ENCODE data around the gene RNF19B. TPM values are rescaled to one million over a fixed set of nuclear protein-coding genes. Genes with fewer than 3 reads are reported as not detected.

RNF19B gene
- total RNA-seq, 1 donor from 2014 or later = 40.0 TPM

- Histone ChIP-seq H3K36me3 (no peaks in the 10 kb centered on the region), H3K9me3 (no peaks in the 10 kb centered on the region), H3K27me3 (no peaks in the 10 kb centered on the region), H3K4me1 (peaks cover 4 to 6% of the 10 kb centered on the region in 2 donors), H3K4me3 (no peak overlapping the region), H3K27ac (no peak overlapping the region)
- TF ChIP-seq CTCF (IDR thresholded peaks at IDR 0.05) = no peak
- DNase-seq (ENCODE audit: low spot score in 2 of 2) = no peak
- intact Hi-C loops (cut with DNase I) = no loop called here
Observed at GRCh38 chr1:32904797-32905196, 59.8 kb downstream of the RNF19B start.

GRCh38 chr1:32903991-32904785 lies 60.4 kb downstream of the RNF19B start:
- intact Hi-C loops (cut with DNase I) = no loop called here
- Histone ChIP-seq H3K36me3 (no peaks in the 10 kb centered on the region), H3K4me3 (no peak overlapping the region), H3K27ac (no peak overlapping the region), H3K4me1 (peaks cover 4 to 6% of the 10 kb centered on the region in 2 donors), H3K27me3 (no peaks in the 10 kb centered on the region), H3K9me3 (no peaks in the 10 kb centered on the region)
- no peak for TF ChIP-seq CTCF (IDR thresholded peaks at IDR 0.05)
- no peak for DNase-seq (ENCODE audit: low spot score in 2 of 2)

GRCh38 chr1:32902535-32902920 lies 62.1 kb downstream of the RNF19B start:
- H3K4me1 ChIP-seq = peaks cover 4 to 6% of the 10 kb centered on the region in 2 donors
- no peak for TF ChIP-seq CTCF (IDR thresholded peaks at IDR 0.05)
- DNase-seq (ENCODE audit: low spot score in 2 of 2) = no peak
- no peaks in the 10 kb centered on the region for H3K9me3 ChIP-seq
- H3K27me3 ChIP-seq = no peaks in the 10 kb centered on the region
- H3K36me3 ChIP-seq = no peaks in the 10 kb centered on the region
- H3K27ac ChIP-seq = no peak overlapping the region
- H3K4me3 ChIP-seq = no peak overlapping the region
- intact Hi-C loops (cut with DNase I) = no loop called here

- TF ChIP-seq CTCF (IDR thresholded peaks at IDR 0.05) = peak in 1 of 3 experiments; percentile 2
- Histone ChIP-seq H3K9me3 (no peaks in the 10 kb centered on the region), H3K36me3 (no peaks in the 10 kb centered on the region), H3K4me3 (peak overlapping the region; percentile 78 to 97), H3K4me1 (peaks cover 4 to 6% of the 10 kb centered on the region in 2 donors), H3K27me3 (no peaks in the 10 kb centered on the region), H3K27ac (no peak overlapping the region)
- no peak for DNase-seq (ENCODE audit: low spot score in 2 of 2)
- intact Hi-C loops (cut with DNase I) = no loop called here
Observed at GRCh38 chr1:32901823-32902534, 62.6 kb downstream of the RNF19B start.

GRCh38 chr1:32900956-32901822 lies 63.4 kb downstream of the RNF19B start, which contains the start of gene TMEM54:
TMEM54 (minus strand) TSS chr1:32901389; CDS start chr1:32901238, 151 bp downstream.
- no peaks in the 10 kb centered on the region for H3K9me3 ChIP-seq
- H3K27me3 ChIP-seq = no peaks in the 10 kb centered on the region
- H3K27ac ChIP-seq = no peak within 1 kb of the TSS
- peak within 1 kb of the TSS; percentile 78 to 97 for H3K4me3 ChIP-seq
- peak in 1 of 3 experiments; percentile 18 for TF ChIP-seq CTCF (IDR thresholded peaks at IDR 0.05)
- no peaks in the 10 kb centered on the region for H3K36me3 ChIP-seq
- DNase-seq (ENCODE audit: low spot score in 2 of 2) = no peak
- intact Hi-C loops (cut with DNase I) = no loop called here
- peaks cover 4 to 6% of the 10 kb centered on the region in 2 donors for H3K4me1 ChIP-seq

Data from ascending aorta (tissue), 2 donors.